ENCODE data around the gene MAGI1. TPM values are rescaled to one million over a fixed set of nuclear protein-coding genes. Genes with fewer than 3 reads are reported as not detected.

Gene MAGI1
- total RNA-seq, 1 donor from 2014 or later = 74.8 TPM

- DNase-seq (ENCODE audit: low spot score) = no peak
Observed at GRCh38 chr3:65761446-65762234, 277.1 kb downstream of the MAGI1 start.

GRCh38 chr3:65758876-65759598 is 279.7 kb downstream of the MAGI1 start:
- DNase-seq (ENCODE audit: low spot score) = no peak

- DNase-seq (ENCODE audit: low spot score) = no peak
Observed at GRCh38 chr3:65758438-65758837, 280.3 kb downstream of the MAGI1 start.

GRCh38 chr3:65752636-65753035 is 286.1 kb downstream of the MAGI1 start:
- DNase-seq (ENCODE audit: low spot score) = no peak

GRCh38 chr3:65751123-65751700 is 287.5 kb downstream of the MAGI1 start:
- DNase-seq (ENCODE audit: low spot score) = no peak

- no peak for DNase-seq (ENCODE audit: low spot score)
Observed at GRCh38 chr3:65749066-65749465, 289.7 kb downstream of the MAGI1 start.

- DNase-seq (ENCODE audit: low spot score) = no peak
Observed at GRCh38 chr3:65748326-65748725, 290.4 kb downstream of the MAGI1 start.

GRCh38 chr3:65746848-65747247 is 291.9 kb downstream of the MAGI1 start:
- DNase-seq (ENCODE audit: low spot score) = no peak

- no peak for DNase-seq (ENCODE audit: low spot score)
Observed at GRCh38 chr3:65745306-65745705, 293.4 kb downstream of the MAGI1 start.

GRCh38 chr3:65742914-65743313 is 295.8 kb downstream of the MAGI1 start:
- DNase-seq (ENCODE audit: low spot score) = no peak

GRCh38 chr3:65741540-65741939 is 297.2 kb downstream of the MAGI1 start:
- no peak for DNase-seq (ENCODE audit: low spot score)

- DNase-seq (ENCODE audit: low spot score) = no peak
Observed at GRCh38 chr3:65739901-65740541, 298.7 kb downstream of the MAGI1 start.

GRCh38 chr3:65734792-65735191 is 303.9 kb downstream of the MAGI1 start:
- no peak for DNase-seq (ENCODE audit: low spot score)

- DNase-seq (ENCODE audit: low spot score) = no peak
Observed at GRCh38 chr3:65734382-65734781, 304.3 kb downstream of the MAGI1 start.

GRCh38 chr3:65733459-65733858 is 305.3 kb downstream of the MAGI1 start:
- no peak for DNase-seq (ENCODE audit: low spot score)

GRCh38 chr3:65732051-65732935 is 306.4 kb downstream of the MAGI1 start:
- DNase-seq (ENCODE audit: low spot score) = no peak

GRCh38 chr3:65730449-65730848 is 308.3 kb downstream of the MAGI1 start:
- DNase-seq (ENCODE audit: low spot score) = no peak

- no peak for DNase-seq (ENCODE audit: low spot score)
Observed at GRCh38 chr3:65729973-65730372, 308.7 kb downstream of the MAGI1 start.

GRCh38 chr3:65729555-65729954 is 309.2 kb downstream of the MAGI1 start:
- DNase-seq (ENCODE audit: low spot score) = no peak

- DNase-seq (ENCODE audit: low spot score) = no peak
Observed at GRCh38 chr3:65728138-65728537, 310.6 kb downstream of the MAGI1 start.

GRCh38 chr3:65723985-65724384 is 314.7 kb downstream of the MAGI1 start:
- no peak for DNase-seq (ENCODE audit: low spot score)
